Peyer's patch (tissue), 4 donors: Measurements from ENCODE around the gene CYP27A1. TPM values are rescaled to one million over a fixed set of nuclear protein-coding genes. Genes with fewer than 3 reads are reported as not detected.

Experiments used
- DNase-seq, 3 donors: peaks; one replicate each; pipeline ENCODE4 v3.0.0-alpha.2; 2017 to 2019
- H3K27ac ChIP-seq, 4 donors: fragments of 200-600 bp; sonication (generic); one replicate each; pipeline ENCODE4 v1.5.1; 2016 to 2019
- H3K27me3 ChIP-seq, 2 donors: fragments of 200-600 bp; sonication (generic); one replicate each; pipeline ENCODE4 v1.5.1; 2019
- H3K36me3 ChIP-seq, 3 donors: fragments of 200-600 bp; sonication (generic); one replicate each; pipeline ENCODE4 v1.5.1; 2016 to 2019
- H3K4me1 ChIP-seq, 4 donors: fragments of 200-600 bp; sonication (generic); one replicate each; pipeline ENCODE4 v1.5.1; 2016 to 2019
- H3K4me3 ChIP-seq, 4 donors: fragments of 200-600 bp; sonication (generic); 1 replicate in 3 of 4; 2 replicates in 1 of 4; pipeline ENCODE4 v1.5.1; 2016 to 2019; ENCODE audit warnings: mild to moderate bottlenecking in 1 of 4
- H3K9me3 ChIP-seq, 4 donors: fragments of 200-600 bp; sonication (generic); one replicate each; pipeline ENCODE4 v1.5.1; 2016 to 2019; ENCODE audit warnings: mild to moderate bottlenecking in 1 of 4
- POLR2A ChIP-seq, 2 donors: fragments of 450-650 bp; IDR thresholded peaks; one replicate each; pipeline ENCODE4 v1.5.1; 2017; ENCODE audit warnings: antibody characterized with exemption in 2 of 2, mild to moderate bottlenecking in 2 of 2, moderate library complexity in 2 of 2
- total RNA-seq, 4 donors: library from RNA; depleted of rRNA; stranded (reverse); fragments of >200 nt; gene quantifications; one replicate each; pipeline ENCODE4 v1.1.0, GENCODE V29; 2016
- TF ChIP-seq, protein P1 (sequence below), 6 experiments: fragments of 450-650 bp in 4 of 6; fragments of 200-600 bp in 2 of 6; sonication (generic) in 1 of 6; IDR thresholded peaks; one replicate each; pipeline ENCODE4 v1.5.1; 2017 to 2019; ENCODE audit warnings: antibody characterized with exemption in 6 of 6, mild to moderate bottlenecking in 3 of 6, moderate library complexity in 1 of 6

The CYP27A1 gene
- total RNA-seq, 4 donors from 2014 or later = 68.5 to 277 (median 168) TPM

DNA sequence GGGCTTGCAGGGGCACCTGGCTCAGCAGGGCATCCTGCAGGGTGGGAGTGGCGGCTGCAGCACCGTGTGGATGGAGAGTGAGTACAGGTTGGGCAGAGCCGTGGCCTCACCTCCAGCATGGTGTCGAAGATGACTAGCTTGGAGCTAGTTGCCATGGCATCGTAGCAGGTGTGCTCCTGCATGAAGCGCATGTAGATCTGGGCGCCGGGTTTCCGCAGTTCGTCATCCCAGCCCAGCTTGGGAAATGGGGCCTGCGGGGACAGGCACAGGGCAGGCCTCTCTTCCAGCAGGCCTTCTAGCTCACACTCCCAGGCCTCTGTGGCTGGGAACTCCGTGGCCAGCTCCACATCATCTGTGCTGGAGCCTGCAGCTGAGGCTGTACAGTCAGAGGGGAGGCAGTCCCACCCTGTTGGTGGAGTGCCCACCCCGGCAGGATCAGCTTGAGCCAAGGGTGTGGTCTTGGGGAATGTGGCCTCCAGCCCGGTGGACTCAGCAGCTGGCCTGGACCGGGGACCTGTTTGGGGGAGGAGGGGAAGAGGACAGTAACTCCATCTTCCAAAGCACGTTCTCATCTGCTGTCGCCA is 48.0 kb downstream of the CYP27A1 start:
- H3K27ac ChIP-seq = no peak overlapping the region
- no peaks in the 10 kb centered on the region for H3K27me3 ChIP-seq
- no peaks in the 10 kb centered on the region for H3K9me3 ChIP-seq
- DNase-seq = peak in 1 of 3 donors; percentile 39
- H3K4me3 ChIP-seq = no peak overlapping the region
- no peaks in the 10 kb centered on the region for H3K36me3 ChIP-seq
- TF ChIP-seq, protein P1, sequence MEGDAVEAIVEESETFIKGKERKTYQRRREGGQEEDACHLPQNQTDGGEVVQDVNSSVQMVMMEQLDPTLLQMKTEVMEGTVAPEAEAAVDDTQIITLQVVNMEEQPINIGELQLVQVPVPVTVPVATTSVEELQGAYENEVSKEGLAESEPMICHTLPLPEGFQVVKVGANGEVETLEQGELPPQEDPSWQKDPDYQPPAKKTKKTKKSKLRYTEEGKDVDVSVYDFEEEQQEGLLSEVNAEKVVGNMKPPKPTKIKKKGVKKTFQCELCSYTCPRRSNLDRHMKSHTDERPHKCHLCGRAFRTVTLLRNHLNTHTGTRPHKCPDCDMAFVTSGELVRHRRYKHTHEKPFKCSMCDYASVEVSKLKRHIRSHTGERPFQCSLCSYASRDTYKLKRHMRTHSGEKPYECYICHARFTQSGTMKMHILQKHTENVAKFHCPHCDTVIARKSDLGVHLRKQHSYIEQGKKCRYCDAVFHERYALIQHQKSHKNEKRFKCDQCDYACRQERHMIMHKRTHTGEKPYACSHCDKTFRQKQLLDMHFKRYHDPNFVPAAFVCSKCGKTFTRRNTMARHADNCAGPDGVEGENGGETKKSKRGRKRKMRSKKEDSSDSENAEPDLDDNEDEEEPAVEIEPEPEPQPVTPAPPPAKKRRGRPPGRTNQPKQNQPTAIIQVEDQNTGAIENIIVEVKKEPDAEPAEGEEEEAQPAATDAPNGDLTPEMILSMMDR (IDR thresholded peaks at IDR 0.05) = no peak
- no peak for TF ChIP-seq POLR2A (IDR thresholded peaks at IDR 0.05)
- H3K4me1 ChIP-seq = no peaks in the 10 kb centered on the region

DNA sequence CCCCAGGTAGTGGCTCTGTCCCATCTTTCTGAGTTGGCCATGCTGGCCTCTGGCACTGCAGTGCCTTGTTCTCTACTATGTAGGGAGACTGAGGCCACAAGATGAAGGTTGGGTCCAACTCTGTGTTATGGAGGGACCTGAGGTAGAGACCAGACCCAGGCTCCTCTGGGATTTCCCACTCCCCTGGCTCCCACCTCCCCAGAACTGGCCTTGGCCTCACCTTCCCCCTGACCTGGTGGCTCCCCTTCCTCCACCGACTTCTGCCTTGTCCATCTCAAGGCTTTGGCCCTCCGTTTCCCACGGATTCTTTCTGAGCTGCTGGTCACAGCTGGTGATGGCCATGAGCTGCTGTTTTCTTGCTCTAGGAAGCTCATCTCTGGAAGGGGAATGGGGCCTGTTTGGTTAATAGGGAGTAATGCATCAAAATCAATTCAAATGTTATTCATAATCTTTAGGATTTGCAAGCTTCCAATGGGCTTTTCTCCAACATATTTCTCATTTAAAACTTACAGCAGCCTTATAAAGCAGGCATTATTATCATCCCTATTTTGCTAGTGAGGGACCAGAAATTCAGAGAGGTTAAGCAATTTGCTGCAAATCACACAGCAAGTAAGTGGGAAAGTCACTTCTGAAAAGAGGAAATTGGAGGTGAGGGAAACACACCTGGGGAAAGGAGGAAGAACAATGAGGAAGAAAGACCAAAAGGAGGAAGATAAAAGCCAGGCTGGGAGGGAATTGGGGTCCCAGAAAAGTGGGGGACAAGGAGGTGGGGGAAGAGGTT is 48.8 kb downstream of the CYP27A1 start:
- peak in 1 of 3 donors; percentile 26 for DNase-seq
- TF ChIP-seq, protein P1 (IDR thresholded peaks at IDR 0.05) = no peak
- TF ChIP-seq POLR2A (IDR thresholded peaks at IDR 0.05) = no peak
- Histone ChIP-seq H3K27me3 (no peaks in the 10 kb centered on the region), H3K9me3 (no peaks in the 10 kb centered on the region), H3K27ac (no peak overlapping the region), H3K4me1 (no peaks in the 10 kb centered on the region), H3K4me3 (no peak overlapping the region), H3K36me3 (no peaks in the 10 kb centered on the region)

DNA sequence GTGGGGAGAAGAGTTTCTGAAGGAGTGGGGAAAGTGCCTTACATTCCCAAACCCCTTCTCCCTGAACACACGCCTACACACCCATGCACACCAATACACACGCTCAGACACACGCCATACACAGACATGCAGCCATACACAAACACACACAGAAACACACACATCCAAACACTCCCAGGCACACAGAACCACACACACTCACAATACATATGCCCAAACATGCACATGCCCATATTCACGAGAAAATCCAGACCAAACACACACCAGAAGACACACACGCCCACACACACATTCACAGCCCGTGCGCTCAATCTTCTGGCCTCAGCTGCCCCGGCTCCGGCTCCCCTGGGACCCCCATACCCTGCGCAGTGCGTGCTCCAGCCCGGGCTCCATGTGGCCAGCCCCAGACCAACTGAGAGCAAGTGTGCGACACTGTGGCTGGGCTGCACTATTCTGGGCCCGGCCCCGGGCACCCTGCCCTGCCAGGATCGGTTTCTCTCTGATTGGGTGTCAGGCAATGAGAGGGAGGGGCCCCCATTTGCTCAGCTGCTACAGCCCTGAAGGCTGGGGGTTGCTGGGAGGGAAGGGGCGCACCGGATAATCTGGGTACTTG is 49.5 kb downstream of the CYP27A1 start, which contains the start of gene PRKAG3:
Gene PRKAG3, minus strand, starts transcription at position 426 of the 613 bp plus-strand sequence.
- no peaks in the 10 kb centered on the region for H3K4me1 ChIP-seq
- H3K4me3 ChIP-seq = no peak within 1 kb of the TSS
- peak in 1 of 3 donors; percentile 33 for DNase-seq
- H3K36me3 ChIP-seq = no peaks in the 10 kb centered on the region
- TF ChIP-seq, protein P1 (IDR thresholded peaks at IDR 0.05) = no peak
- TF ChIP-seq POLR2A (IDR thresholded peaks at IDR 0.05) = no peak
- no peaks in the 10 kb centered on the region for H3K27me3 ChIP-seq
- no peak within 1 kb of the TSS for H3K27ac ChIP-seq
- no peaks in the 10 kb centered on the region for H3K9me3 ChIP-seq

DNA sequence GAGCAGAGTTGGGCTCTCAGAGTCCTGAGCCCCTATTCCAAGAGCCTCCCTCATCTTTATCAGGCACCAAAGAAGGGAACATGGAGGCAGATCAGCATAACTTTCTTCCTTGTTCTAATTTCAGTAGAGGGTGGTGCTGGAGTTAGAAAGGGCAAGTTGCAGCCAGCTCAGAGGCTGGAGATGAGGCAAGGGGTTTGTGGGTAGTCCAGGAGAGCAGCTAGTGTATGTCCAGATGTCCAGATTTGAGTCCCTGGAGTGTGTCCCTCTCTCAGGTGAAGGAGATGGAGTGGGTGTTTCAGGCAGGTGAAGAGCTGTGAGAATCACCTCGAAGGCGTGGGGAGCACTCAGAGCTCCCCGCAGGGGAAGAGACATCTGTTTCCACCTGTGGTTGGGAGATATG is 50.1 kb downstream of the CYP27A1 start:
- Histone ChIP-seq H3K4me1 (no peaks in the 10 kb centered on the region), H3K4me3 (no peak overlapping the region), H3K9me3 (no peaks in the 10 kb centered on the region), H3K27ac (no peak overlapping the region), H3K36me3 (no peaks in the 10 kb centered on the region), H3K27me3 (no peaks in the 10 kb centered on the region)
- DNase-seq = no peak
- TF ChIP-seq POLR2A (IDR thresholded peaks at IDR 0.05) = no peak
- TF ChIP-seq, protein P1 (IDR thresholded peaks at IDR 0.05) = no peak

DNA sequence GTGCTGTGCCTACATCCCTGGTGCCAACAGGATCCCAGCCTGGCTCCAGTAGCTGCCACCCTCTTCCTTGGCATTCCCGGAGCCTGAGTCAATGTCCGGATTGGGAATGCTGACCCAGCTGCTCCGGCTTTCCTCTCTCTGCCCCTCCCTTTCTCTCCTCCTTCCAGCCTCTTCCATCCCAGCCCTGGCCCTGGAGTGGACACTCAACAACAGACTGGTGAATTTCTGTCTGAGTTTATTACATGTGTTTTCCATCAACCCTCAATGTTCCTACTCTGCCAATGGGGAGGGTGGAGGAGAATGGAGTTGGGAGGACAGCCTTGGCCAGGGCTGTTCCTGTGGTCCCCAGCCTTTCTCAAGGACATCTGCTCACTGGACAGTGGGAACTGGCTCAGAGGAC is 50.6 kb downstream of the CYP27A1 start:
- Histone ChIP-seq H3K4me3 (no peak overlapping the region), H3K4me1 (no peaks in the 10 kb centered on the region), H3K27ac (no peak overlapping the region), H3K27me3 (no peaks in the 10 kb centered on the region), H3K9me3 (no peaks in the 10 kb centered on the region), H3K36me3 (no peaks in the 10 kb centered on the region)
- DNase-seq = peak in 1 of 3 donors; percentile 39
- no peak for TF ChIP-seq POLR2A (IDR thresholded peaks at IDR 0.05)
